Erythroblast (primary cell): ENCODE data around the gene WDR12.

Experiments used
- GATA1 ChIP-seq: IDR thresholded peaks from 2 replicates; pipeline ENCODE4 v1.6.1; 2011; ENCODE audit warnings: low read depth, mild to moderate bottlenecking, control low read depth, low read length, moderate library complexity
- POLR2A ChIP-seq: IDR thresholded peaks from 2 replicates; pipeline ENCODE4 v1.6.1; 2011; ENCODE audit warnings: mild to moderate bottlenecking, low read length

- TF ChIP-seq POLR2A = no peak
- TF ChIP-seq GATA1 = no peak
These were observed 21.1 kb upstream of the WDR12 start for GRCh38 chr2:202932425-202933138.
